Neural crest cell (in vitro differentiated cells): ENCODE measurements around the gene PHPT1. TPM values are rescaled to one million over a fixed set of nuclear protein-coding genes. Genes with fewer than 3 reads are reported as not detected.
"Not testable (repeated sequence)": the region's sequence is repeated elsewhere in the genome, so short reads cannot be mapped to it uniquely, and the experiment has no call there.

Source experiments
- DNase-seq: peaks from one replicate; pipeline ENCODE4 v3.0.0; 2021; ENCODE audit warnings: low read depth, mixed read lengths, low spot score
- H3K27ac Mint-ChIP-seq: one replicate; pipeline ENCODE4 v1.8.0; 2021; ENCODE audit warnings: mild to moderate bottlenecking, mixed read lengths; ENCODE audit not compliant: unreplicated experiment
- H3K27me3 Mint-ChIP-seq: 2 replicates; pipeline ENCODE4 v1.8.0; 2021; ENCODE audit warnings: low read depth, mild to moderate bottlenecking, mixed read lengths
- H3K36me3 Mint-ChIP-seq: 2 replicates; pipeline ENCODE4 v1.8.0; 2021; ENCODE audit warnings: low read depth, mild to moderate bottlenecking, mixed read lengths
- H3K4me1 Mint-ChIP-seq: 2 replicates; pipeline ENCODE4 v1.8.0; 2021; ENCODE audit warnings: mixed read lengths
- H3K4me3 Mint-ChIP-seq: one replicate; pipeline ENCODE4 v1.8.0; 2021; ENCODE audit warnings: mild to moderate bottlenecking, mixed read lengths
- H3K9me3 Mint-ChIP-seq: 2 replicates; pipeline ENCODE4 v1.8.0; 2021; ENCODE audit warnings: mixed read lengths
- CTCF ChIP-seq: fragments of 200-600 bp; sonication (generic); conservative IDR thresholded peaks from 2 replicates; pipeline ENCODE4 v1.5.0; 2021; ENCODE audit warnings: antibody characterized with exemption, mild to moderate bottlenecking
- total RNA-seq: library from RNA; stranded (reverse); gene quantifications from 2 replicates; pipeline ENCODE4 v1.2.1, GENCODE V29; 2021

PHPT1 gene
- total RNA-seq, 1 donor from 2014 or later, result 175 TPM

- peaks cover 7% of the 10 kb centered on the region for H3K27me3 Mint-ChIP-seq
- no peak overlapping the region for H3K27ac Mint-ChIP-seq
- H3K4me1 Mint-ChIP-seq, result peaks cover 6% of the 10 kb centered on the region
Observed at GRCh38 chr9:136835162-136835931, 13.9 kb upstream of the PHPT1 start.

GRCh38 chr9:136835932-136836904 is 13.0 kb upstream of the PHPT1 start:
- H3K4me3 Mint-ChIP-seq, result peak overlapping the region; percentile 19
- no peak for DNase-seq
- H3K27me3 Mint-ChIP-seq, result peaks cover 10% of the 10 kb centered on the region
- TF ChIP-seq CTCF, result no peak
- peaks cover 9% of the 10 kb centered on the region for H3K4me1 Mint-ChIP-seq
- H3K9me3 Mint-ChIP-seq, result no peaks in the 10 kb centered on the region
- H3K36me3 Mint-ChIP-seq, result peaks cover 4% of the 10 kb centered on the region
- no peak overlapping the region for H3K27ac Mint-ChIP-seq

More at GRCh38 chr9:136835162-136835931, 13.9 kb upstream of the PHPT1 start:
- no peak for DNase-seq
- TF ChIP-seq CTCF, result no peak
- Mint-ChIP-seq H3K36me3 (peaks cover 4% of the 10 kb centered on the region), H3K9me3 (no peaks in the 10 kb centered on the region), H3K4me3 (peak overlapping the region; percentile 49)

GRCh38 chr9:136837146-136837855 is 11.9 kb upstream of the PHPT1 start:
- H3K27ac Mint-ChIP-seq, result no peak overlapping the region
- no peak overlapping the region for H3K4me3 Mint-ChIP-seq
- TF ChIP-seq CTCF, result no peak

GRCh38 chr9:136837856-136838277 is 11.3 kb upstream of the PHPT1 start:
- H3K4me3 Mint-ChIP-seq, DNase-seq, H3K36me3 Mint-ChIP-seq, H3K9me3 Mint-ChIP-seq, H3K27ac Mint-ChIP-seq: not testable (repeated sequence)
- H3K27me3 Mint-ChIP-seq, result peaks cover 20% of the 10 kb centered on the region
- peaks cover 19% of the 10 kb centered on the region for H3K4me1 Mint-ChIP-seq

More at GRCh38 chr9:136837146-136837855, 11.9 kb upstream of the PHPT1 start:
- Mint-ChIP-seq H3K27me3 (peaks cover 18% of the 10 kb centered on the region), H3K4me1 (peaks cover 17% of the 10 kb centered on the region), H3K36me3 (peaks cover 4% of the 10 kb centered on the region), H3K9me3 (no peaks in the 10 kb centered on the region)
- no peak for DNase-seq

- H3K9me3 Mint-ChIP-seq, result no peaks in the 10 kb centered on the region
- H3K27ac Mint-ChIP-seq, result no peak overlapping the region
- DNase-seq, result no peak
- peaks cover 19% of the 10 kb centered on the region for H3K4me1 Mint-ChIP-seq
- H3K36me3 Mint-ChIP-seq, result peaks cover 4% of the 10 kb centered on the region
- no peak for TF ChIP-seq CTCF
- H3K27me3 Mint-ChIP-seq, result peaks cover 23% of the 10 kb centered on the region
- H3K4me3 Mint-ChIP-seq, result peak overlapping the region; percentile 38
Observed at GRCh38 chr9:136838314-136839228, 10.6 kb upstream of the PHPT1 start.
